Activated CD4-positive, alpha-beta T cell treated with anti-CD3 and anti-CD28 coated beads, Interleukin-2, amount 50 U/mL, for 1 hour (primary cell): Measurements from ENCODE around the gene GARIN5B.

Experiments used
- DNase-seq: peaks from one replicate; pipeline ENCODE4 v3.0.0-alpha.2; 2020

Gene GARIN5B

DNA sequence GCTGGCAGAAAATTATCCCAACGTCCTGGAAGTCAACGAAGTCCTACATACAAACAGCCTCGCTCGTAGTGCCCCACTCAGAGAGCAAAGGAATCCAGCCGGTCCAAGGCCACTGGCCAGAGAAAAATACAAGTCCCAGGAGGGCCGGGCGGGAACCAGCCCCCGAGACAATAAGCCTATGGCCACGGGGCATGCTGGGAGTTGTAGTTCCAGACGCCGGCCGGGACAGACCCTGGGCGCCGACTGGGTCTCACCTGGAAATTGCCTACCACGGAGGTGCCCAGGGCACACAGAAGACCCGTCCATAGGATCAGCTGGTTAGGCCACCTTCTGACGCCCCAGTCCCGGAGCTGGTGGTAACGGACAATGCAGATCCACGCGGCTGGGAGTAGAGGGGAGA, 43.3 kb downstream of the GARIN5B start:
- DNase-seq = no peak

DNA sequence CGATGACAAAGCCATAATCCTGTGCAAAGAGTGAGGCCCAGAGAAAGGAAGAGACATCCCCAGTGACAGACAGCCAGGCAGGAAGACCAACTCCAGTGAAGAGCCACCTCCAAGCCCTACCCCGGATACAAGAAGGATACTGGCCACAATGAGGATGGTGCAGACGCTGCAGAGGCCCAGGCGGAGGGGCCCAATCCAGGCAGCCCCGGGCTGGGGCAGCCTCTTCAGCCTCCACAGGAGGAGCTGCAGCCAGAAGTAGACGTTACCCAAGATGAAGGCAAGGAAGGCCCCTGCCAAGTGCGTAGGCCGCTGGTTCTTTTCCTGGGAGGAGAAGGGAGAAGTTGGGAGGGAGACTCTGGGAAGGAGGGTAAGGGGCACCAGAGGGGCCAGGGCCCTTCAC, 46.4 kb downstream of the GARIN5B start:
- DNase-seq = no peak

DNA sequence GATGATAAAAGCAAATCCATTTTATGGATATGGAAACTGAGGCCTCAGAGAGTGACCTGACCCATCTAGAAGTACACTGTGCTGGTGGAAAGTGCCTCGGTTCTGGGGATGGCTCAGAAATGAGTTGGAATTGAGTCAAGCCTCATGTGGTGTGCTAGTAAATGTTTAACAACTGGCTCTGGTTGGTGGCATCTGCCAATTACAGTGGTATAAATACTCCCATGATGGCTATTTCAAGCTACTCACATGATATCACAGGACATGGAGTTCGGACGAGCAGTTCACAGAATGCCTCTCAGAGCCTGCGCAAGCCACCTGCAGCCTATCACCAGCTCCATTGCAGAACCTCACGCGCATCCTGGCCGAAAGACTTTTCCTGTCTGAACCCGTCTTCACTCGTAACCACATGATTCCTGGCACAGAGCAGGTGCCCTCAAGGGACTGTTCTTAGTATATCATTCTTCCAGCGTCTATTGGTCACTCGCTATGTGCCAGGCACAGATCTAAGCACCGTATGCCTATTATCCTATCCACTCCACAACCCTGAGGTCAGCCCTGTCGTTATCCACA, 47.0 kb downstream of the GARIN5B start:
- no peak for DNase-seq

DNA sequence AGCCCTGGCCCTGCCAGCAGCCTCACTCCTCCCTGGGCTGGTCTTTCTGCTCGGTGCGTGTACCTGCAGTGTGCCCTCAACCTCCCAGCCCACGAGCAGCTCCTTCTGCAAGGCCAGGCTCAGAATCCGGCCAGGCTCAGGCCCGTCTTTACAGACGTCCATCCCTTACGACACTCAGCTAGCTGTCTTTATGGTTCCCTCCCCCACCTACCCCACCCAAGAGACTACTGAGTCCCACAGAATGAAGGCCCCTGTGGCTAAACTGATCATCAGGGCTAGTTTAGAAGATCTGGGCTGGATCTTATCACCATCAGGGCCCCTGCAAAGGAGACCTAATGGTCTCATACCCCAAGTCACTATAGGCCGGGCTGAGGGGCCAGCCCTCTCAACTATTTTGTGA, 48.7 kb downstream of the GARIN5B start:
- no peak for DNase-seq

DNA sequence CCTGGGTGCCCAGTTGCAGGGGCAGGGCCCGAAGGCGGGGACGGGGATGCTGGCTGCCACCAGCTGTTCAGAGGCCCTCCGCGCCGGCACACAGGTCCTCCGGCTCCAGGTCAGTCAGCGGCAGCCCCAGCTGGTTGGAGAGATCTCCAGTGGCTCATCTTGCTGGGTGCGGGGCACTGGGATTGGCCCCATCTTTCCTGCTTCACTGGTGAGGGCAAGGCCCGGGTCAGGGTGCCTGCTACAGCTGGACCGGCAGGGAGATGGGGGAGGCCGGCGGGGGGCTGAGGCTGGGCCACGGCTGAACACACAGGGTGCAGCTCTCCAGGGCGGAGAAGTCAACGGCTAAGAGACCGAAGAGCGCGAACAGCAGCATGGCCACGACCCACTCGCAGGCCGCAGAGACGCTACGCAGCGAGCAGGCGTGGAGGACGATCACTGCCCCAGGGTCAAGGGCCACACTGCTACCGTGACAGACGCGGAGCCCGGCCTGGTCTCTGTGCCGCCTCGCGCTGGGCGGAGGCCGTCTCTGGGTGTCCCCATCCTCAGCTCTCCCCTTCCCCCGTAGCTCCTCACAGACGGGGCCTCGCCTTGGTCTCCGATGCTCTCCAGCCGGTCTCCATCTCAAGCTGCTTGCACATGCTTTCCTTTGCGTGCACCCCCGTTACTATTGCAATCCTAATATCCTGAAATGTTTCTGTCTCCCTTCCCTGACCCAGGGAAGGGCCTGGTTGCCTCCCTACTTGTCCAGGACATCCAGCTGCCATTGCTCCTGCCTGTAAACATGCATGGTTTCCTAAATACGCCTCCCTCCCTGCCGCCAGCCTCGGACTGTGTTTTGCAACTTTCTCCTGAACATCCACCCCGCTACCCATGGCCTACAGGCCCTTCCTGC, 50.2 kb downstream of the GARIN5B start:
- DNase-seq = no peak

DNA sequence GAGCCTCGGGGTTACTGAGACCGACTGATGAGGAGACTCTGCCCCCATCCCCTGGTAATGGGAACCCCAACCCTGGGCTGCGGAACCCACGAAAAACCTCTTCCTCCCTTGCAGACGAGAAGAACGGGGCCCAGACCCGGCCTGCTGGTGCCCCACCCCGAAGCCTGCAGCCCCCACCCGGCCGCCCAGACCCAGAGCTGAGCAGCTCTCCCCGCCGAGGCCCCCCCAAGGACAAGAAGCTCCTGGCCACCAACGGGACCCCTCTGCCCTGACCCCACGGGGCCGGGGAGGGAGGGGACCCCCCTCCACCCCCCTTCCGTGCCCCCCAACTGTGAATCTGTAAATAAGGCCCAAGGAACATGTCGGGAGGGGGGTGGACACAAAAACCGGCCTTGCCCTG, 51.3 kb downstream of the GARIN5B start:
- no peak for DNase-seq

DNA sequence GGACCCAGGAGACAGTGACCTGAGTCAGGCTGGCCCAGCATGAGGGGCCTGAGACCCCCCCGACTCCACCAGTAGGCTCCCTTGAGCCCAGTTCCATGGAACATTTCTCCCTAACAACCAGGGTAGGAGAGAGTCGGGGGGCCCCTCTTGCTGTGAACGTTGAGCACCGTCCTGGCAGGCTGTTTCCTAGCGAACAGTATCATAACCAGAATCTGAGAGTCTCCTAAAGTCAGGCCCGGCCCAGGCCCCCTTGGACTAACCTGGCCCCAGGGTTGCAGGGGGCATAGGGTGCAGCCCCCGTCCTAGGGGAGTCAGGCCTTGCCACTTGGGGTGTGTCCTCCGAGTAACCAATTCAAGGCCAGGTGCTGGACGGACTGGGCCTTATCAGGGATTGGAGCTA, 51.7 kb downstream of the GARIN5B start:
- DNase-seq = no peak

DNA sequence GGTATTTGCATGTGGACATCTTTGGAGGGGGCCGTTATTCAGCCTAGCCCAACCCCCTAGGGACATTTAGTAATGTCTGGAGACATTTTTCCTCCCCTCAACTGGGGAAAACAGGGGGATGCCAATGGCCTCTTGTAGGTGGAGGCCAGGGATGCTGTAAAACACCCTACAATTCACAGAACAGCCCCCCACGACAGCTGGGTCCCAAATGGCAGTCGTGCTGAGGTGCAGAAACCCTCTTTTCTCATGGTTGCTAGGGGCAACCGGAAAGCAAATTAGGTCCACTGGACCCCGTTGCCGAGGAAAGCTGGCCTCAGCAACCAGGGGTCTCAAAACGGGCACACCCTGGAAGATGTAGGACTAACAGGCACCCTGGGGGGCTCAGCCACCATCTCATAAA, 52.6 kb downstream of the GARIN5B start:
- no peak for DNase-seq

DNA sequence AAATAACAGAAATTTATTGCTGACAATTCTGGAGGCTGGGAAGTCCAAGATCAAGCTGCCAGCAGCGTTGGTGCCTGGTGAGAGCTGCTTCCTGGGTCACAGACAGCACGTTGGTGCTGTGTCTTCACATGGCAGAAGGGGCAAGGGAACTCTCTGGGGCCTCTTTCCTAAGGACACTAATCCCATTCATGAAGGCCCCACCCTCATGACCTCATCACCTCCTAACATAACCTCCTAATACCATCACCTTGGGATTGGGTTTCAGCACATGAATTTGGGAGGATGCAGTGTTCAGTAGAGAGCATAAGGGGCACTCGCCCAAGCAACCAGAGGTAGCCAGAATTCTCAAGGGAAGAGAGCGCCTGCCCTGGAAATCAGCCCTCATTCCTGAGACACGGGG, 53.6 kb downstream of the GARIN5B start:
- DNase-seq = no peak

DNA sequence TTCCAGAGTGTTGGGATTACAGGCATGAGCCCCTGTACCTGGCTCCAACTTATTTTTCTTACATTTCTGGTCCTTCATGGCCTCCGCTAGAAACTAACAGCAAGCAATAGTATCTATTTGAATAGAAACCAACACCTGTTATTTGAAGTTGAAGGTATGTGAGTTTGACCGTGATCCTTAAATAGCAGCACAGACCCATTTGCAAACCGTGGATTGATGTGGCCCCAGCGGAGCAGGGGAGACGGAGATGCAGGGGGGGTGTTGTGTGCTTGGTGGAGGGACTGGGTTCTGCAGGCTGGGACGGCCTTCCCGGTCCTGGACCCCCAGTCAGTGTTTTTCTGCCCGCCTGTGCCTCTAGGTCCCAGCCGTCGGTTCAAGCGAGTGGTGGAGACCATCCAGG, 54.8 kb downstream of the GARIN5B start:
- no peak for DNase-seq

DNA sequence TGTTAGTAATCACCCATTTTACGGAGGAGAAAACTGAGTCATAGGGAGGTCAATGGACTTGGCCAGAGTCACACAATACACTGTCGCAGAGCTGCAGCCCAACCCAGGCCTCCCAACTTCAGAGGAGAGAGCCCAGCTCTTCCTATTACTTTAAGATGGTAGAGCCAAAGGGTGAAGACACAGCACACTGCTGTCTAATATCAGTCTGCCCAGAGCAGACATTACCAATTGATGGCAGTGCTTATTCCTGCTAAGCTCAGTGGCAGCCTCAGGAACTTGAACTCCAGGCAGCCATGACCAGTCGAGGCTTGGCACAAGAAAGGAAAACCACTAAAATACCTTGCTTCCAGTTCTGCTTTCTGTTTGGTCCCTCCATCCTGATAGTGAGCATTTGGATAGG, 56.3 kb downstream of the GARIN5B start:
- DNase-seq = no peak

DNA sequence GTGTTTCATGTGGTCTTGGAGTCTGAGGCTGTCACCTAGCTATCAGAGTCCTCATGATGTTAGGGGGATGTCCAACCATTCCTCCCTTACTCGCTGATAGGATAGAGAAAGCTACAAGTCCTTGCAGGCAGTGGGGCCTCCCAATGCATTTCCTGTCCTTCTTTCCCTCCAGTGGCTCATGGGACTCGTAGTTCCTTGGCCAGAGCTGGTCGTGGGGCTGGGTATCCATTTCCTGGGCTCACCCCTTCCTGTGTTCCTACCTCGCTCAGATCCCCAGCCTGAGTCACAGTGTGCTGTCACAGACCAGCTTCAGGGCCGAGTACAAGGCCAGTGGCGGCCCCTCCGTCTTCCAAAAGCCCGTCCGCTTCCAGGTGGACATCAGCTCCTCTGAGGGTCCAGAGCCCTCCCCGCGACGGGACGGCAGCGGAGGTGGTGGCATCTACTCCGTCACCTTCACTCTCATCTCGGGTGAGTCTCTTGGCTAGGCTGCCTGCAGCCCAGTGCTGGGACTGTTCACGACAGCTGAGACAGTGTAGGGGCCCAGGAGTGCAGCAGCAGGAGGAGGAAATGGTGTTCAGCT, 57.0 kb downstream of the GARIN5B start:
- no peak for DNase-seq

DNA sequence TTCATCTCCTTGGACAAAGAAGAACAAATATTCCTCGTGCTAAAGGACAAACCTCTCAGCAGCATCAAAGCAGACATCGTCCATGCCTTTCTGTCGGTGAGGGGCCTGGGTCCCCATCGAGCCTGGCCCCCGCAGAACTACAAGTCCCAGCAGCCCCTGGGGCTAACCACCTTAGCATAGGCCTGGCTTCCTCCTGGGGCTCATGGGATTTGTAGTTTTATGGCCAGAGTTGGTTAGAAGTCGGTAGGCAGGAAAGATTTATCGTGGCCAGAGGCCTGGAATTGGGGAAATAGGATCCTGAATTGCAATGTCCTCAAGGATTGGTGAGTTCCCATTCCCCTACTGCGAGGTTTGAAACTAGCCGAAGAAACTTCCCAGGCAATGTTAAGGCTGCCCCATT, 57.6 kb downstream of the GARIN5B start:
- DNase-seq = peak; percentile 57

DNA sequence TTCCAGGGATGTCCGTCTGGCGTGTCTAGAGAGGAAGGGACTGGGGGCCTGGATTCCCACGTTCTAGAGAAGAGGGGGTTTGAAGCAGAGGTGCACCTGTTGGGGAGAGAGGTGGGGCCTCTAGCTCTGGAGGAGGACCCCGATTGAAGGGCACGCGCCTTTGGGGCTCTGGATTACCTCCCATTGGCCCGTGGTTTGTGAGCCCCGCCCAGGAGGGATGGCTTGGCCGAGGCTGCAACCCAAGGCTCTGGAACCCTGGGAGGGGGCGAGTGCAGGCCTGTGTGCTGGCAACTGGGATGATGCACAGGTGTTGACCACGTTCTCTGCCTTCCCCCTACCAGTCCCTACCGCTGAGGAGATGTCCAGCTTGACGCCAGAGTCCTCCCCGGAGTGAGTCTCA, 58.1 kb downstream of the GARIN5B start:
- DNase-seq = no peak
